NCI-H2196 (cell line): ENCODE data around the gene SLC7A1.

ENCODE experiments used
- DNase-seq: peaks from one replicate; lab custom pipeline; 2025; ENCODE audit not compliant: unreplicated experiment; lab: John Stamatoyannopoulos, UW

Gene SLC7A1

GRCh38 chr13:29491248-29491647 is 104.2 kb downstream of the SLC7A1 start:
- DNase-seq = no peak

DNA sequence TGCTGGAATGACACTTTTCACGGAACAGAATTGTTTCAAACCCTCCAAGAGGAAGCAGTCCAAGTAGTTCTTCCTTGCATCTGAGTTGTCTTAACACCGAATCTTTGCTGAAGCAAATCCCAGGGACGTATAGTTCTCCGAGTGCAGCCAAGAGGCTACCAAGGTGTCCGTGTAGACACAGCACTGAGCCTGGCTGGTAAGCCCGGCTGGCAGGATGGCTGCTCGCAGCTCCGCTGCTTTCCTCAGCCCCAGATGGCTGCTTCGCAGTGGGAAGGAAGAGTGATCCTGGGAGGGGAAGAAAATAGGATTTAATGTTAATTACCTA is 105.0 kb downstream of the SLC7A1 start:
- DNase-seq = no peak

DNA sequence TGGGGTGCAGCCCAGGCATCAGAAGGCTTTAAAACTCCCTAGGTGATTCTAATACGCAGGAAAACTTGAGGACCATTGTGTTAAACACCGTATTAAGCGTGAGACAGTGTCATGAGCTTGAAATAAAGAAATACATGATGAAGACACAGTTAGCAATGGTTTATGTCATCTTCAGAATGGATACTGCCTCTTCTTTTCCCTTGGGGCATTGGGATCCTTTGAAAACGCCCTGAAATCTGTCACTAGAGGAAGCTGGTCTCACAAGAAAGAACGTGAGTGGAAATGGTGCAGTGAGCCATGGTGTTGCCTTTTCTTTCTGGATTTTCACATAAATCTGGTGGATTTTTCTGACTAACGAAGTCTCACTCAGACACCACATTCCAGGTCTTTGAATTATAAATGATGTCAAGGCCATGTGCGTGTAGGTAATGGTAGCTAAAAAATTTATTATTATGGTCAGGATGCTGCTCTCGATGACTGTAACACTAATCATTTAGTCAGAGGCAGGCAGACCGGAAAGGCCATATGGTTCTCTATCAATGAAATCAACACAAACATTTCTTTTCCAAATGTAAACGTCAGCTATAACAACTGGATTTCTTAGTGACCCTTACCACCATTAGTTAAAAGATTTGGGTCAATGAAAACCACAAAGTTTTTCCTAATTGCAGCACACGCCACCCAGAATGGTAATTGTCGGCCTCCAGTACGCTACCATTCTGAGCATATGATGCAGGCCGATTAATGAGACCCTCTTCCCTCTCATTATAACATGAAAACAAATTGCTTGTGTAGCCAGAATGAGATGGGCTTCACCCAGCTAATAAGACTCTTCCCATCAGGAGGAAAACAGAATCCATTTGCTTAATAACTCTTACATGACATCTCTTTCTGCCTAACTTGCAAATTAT is 105.6 kb downstream of the SLC7A1 start:
- DNase-seq = no peak

DNA sequence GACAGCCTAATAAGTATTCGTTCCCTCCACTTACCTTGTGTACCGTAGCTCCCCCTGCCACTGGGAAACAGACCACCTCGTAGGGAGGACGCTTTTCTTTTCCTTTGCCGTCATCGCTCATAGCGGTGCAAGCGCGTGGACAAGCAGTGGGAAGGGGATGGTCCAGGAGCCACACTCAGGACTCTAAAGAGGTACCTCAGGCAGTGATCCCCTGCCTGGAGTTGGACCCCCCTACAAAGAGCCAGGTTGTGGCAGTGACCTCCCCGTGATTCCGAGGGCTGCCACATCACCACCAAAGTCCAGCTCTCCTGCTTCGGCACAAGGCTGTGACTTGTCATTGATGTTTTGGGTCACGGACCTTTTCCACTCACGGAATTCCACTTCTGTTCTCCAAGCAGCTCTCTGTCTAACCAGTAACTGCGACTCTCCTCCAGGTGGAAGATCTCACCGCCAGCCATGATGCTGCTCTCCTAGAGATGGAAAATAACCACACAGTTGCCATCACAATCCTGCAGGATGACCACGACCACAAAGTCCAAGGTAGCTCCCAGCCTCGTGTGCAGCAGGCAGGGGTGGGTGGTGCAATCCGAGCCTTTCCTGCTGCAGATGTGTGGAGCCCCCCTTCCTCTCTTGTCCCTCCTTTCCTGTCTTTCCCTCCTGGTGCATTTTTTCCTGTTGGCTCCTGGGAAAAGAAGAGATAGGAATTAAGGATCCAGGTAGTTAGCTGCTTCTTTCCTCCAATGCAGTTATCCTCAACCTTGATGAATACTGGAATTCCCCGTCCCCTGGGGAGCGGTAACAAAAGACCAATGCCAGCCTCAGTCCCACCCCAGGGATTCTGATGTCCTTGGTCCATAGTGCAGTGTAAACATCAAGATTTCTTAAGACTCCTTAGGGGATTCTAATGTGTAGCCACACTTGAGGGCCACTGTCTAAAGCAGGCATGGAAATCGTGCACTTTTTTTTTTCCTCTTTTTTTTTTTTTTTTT is 107.7 kb downstream of the SLC7A1 start:
- no peak for DNase-seq

DNA sequence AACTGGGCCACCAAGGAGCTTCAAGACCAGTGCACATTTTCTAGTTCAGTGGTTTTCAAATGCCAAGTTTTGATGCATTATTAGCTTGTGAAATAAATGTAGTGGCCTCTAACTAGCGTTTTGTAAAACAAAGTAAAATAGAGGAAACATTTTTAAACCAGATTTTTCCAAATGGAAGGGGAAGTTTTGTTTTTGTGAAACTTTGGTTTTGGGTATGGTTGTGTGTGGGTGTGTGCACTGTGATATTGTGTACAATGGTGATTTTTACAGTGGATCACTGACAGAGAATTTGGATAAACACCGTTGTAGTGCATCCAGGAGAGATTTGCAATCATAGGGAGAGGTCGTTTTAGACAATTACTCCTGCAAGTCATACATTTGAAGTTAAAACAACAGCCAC is 108.9 kb downstream of the SLC7A1 start:
- DNase-seq = no peak

- DNase-seq = no peak
These were observed 110.7 kb downstream of the SLC7A1 start for GRCh38 chr13:29484796-29485195.

DNA sequence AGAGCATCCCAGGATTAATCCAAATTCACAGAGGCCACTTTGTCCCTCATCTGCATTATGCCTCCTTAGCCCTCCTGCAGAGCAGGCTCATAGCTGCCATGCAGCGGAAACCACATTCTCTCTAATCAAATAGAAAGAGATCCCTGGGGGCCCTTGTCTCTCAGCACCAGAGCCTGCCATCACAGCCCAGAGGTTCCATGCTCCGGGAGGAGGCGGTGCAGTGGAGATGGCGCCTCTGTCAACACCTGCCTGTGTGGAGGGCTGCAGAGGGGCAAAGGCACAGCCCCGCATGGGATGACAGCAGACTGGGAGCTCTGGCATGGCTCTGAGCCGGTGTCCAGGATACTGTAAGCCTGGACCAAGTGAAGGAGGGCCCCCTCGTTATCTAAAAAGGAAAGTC is 111.3 kb downstream of the SLC7A1 start:
- no peak for DNase-seq

- no peak for DNase-seq
These were observed 111.9 kb downstream of the SLC7A1 start for GRCh38 chr13:29483623-29484022.

DNA sequence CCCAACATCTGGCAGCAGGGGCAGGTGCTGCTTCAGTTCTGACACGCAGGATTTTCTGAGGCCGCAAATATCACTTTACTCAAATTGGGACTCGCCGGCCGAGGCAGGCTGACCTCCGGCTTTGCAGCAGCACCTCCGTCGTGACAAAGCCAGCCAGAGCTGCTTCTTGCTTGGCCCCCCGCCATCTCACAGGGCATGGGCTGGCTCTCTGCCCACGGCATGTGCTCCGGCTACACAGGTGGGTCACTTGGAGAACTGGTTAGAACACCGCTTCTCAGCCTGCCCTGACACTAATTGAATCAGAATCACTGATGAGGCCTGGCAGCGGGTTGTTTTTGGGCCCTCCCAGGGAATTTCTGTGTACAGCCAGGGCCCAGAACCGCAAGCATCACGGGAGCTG is 112.3 kb downstream of the SLC7A1 start:
- no peak for DNase-seq

DNA sequence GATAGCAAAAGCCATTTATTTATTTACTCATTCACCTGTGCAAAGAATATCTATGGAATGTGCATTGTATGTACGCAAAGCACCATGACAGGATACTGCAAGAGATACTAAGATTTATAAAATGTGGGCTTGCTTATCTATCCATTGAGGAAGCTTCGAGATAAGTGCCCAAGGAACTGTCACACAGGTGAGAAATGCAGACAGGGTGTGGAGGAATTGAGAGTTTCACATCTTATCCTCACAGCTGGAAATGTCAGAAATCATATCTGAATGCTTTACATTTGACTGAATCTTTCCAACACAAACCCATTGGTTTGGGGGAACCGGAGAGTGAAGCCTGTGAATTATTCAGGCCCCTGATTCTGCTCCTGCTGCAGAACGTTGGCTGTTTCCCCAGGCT is 113.0 kb downstream of the SLC7A1 start:
- no peak for DNase-seq

DNA sequence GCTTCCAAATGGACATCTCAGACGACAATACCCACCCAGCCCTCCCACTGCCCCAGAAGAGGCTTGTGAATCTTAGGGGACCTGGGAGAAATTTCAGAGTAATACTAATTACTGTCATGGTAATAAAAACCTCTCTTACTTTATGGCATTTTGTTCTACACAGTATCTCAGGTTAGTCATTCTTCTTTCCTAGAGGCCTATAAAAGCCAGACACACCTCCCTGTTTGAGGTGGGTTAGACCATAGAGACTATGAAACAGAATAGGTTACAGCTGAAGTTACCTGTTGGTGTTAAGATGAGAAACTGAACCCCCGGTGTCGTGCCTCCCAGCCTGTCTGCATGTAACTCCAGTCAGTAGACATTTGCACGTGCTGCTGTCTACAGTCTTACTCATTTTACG is 113.9 kb downstream of the SLC7A1 start:
- no peak for DNase-seq

GRCh38 chr13:29480893-29481525 is 114.5 kb downstream of the SLC7A1 start:
- DNase-seq = no peak

DNA sequence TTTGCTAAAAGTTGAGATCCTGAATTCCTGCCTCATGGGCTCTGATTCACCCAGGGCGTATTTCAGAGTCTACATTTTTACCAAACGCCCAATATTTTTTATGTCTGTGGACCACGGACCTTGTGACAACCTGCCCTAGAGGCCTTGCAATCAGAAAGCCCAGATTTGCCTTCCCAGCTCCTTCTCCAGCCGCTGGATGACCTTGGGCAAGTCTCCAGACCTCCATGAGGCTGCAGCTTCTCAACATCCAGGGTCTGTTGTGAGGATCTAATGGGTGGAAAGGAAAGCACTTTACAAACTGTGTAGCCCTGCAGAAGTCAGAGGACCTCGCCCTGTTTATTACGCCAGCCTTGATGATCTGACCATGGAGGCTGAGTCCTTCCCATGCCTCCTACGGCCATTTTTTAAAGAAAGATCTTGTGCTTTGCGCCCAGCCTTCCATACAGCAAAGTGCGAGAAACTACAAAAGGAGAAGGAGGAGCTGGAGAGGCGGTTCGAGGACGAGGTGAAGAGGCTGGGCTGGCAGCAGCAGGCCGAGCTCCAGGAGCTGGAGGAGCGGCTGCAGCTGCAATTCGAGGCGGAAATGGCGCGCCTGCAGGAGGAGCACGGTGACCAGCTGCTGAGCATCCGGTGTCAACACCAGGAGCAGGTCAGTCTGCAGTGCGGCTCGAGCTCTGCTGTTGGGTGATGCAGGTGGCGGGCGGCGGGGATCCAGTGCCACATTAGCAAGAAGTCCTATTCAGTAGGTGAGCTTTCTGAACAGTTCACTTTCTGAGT is 115.6 kb downstream of the SLC7A1 start:
- no peak for DNase-seq

DNA sequence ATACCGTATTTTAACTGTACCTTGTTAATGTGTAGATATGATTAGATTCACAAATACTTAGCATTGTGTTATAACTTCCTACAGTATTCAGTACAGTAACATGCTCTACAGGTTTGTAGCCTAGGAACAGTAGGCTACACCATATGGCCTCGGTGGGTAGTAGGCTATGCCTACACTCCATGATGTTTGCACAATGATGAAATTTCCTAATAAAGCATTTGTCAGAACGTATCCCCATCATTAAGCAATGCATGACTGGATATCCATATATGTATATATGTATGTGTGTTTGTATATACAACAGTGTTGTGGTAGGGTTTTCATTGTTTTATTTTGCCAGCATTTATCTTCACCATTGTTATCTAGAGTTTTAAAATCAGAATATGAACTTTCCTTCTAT is 119.4 kb downstream of the SLC7A1 start:
- no peak for DNase-seq

- DNase-seq = no peak
These were observed 120.5 kb downstream of the SLC7A1 start for GRCh38 chr13:29474991-29475390.

GRCh38 chr13:29473166-29473565 is 122.3 kb downstream of the SLC7A1 start:
- no peak for DNase-seq

DNA sequence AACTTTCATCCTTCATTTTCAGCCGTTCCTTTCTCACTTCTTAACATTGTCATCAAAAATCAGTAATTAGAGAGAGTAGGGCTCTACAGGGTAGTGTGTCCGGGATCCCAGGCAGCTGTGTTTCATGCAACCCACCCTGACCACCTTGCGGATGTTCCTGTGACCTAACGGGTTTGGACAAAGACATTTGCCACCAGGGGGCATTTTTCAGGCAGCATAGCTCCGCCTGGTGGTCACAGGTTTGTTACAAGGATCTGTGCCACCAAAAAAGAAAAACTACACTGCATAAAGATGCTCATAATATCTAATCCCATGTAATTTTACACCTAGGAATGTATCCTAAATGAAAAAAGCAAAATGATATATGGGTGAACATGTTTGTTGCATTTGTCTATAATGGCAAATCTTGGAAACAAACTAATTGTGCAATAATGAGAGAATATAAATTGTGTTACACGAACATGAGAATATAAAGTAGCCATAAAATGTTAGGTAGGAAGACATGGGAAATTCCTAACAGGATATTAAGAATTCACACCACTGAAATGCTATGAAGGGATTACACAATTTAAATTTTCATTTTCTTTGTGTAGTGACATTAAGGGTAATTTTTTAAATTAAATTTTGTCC is 123.0 kb downstream of the SLC7A1 start:
- peak; percentile 2 for DNase-seq

DNA sequence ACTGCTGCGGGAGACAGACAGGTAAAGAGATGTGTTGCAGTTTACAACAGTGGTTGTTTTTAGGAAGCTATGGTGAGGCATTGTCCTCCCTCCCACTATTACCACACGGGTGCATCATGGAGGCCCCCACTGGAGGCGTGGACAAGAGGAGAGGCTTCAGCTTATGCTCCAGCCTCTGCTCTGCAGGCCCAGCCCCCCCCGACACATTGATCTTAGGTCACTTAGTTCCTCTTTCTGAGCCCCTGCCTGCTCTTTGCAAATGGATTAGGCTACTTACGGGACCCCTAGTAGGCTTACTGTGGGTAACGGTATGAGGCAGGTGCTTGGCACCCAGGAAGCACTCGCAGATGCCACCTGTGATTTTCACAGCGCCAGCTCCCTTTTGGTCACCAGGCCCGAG is 123.9 kb downstream of the SLC7A1 start:
- DNase-seq = no peak

DNA sequence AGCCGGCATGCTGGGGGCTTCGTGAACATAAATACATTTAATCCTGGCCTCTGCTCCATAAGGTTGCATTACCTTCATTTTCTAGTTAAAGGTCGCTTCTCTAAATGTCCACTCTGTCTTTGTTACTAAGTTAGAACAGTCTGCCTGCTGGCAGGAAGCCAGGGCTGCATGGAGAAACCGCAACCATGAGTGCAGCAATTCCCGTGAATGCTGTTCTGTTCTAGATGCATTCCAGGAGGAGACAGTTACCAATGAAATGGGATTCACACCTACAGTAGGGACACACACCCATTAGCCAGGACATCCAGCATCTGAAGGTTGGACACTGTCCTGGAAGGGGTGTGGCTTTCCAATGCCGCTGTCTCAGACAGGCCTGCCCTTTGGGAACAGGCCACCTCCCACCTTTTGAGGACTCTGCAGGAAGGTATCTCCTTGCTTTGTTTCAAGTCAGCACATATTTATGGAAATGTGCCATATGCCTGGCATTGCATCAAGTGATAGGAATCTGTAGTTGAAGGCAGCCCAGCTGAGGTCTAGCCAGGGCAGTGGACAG is 129.7 kb downstream of the SLC7A1 start:
- DNase-seq = no peak

DNA sequence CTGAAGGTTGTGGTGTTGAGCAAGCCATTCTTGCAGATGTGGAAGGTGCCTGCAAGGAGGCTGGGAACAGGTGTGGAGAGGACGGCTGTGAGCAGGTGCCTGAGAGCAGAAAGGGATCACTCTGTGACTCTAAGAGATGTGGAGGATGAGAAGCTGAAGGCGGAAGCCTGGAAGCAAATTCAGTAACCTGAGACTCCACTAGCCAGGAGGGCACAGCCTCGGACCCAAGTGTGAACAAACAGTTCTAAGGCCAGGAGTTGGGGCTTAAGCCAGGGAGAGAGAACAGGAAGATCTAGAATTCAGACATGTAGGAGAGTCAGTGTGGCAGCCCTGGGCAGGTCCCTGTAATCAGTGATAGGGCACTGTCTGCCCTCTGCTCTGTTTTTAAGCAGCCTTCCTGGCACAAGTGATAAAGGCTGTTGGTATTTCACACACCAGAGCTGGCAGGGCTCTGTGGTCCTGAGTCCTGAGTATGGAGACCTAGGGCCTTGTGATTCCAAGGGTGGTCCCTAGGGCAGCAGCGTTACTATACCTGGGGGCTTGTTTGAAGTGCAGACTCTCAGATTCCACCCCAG is 131.3 kb downstream of the SLC7A1 start:
- DNase-seq = peak; percentile 2
